Suprapubic skin (tissue), 4 donors: ENCODE results near the gene NAB1. TPM values are rescaled to one million over a fixed set of nuclear protein-coding genes. Genes with fewer than 3 reads are reported as not detected.

ENCODE experiments used
- DNase-seq, 2 donors: peaks; one replicate each; pipeline ENCODE4 v3.0.0-alpha.2; 2019; ENCODE audit warnings: low spot score in 2 of 2
- H3K27ac ChIP-seq: fragments of 200-600 bp; sonication (generic); one replicate; pipeline ENCODE4 v1.5.1; 2019
- H3K27me3 ChIP-seq: fragments of 200-600 bp; sonication (generic); one replicate; pipeline ENCODE4 v1.5.1; 2019
- H3K36me3 ChIP-seq: fragments of 200-600 bp; sonication (generic); one replicate; pipeline ENCODE4 v1.5.1; 2019
- H3K4me1 ChIP-seq: fragments of 200-600 bp; sonication (generic); one replicate; pipeline ENCODE4 v1.5.1; 2019
- H3K4me3 ChIP-seq: fragments of 200-600 bp; sonication (generic); one replicate; pipeline ENCODE4 v1.5.1; 2019; ENCODE audit warnings: mild to moderate bottlenecking
- H3K9me3 ChIP-seq: fragments of 200-600 bp; sonication (generic); one replicate; pipeline ENCODE4 v1.5.1; 2019
- CTCF ChIP-seq, 2 donors: fragments of 200-600 bp in 1 of 2; fragments of 450-650 bp in 1 of 2; sonication (generic) in 1 of 2; IDR thresholded peaks; one replicate each; pipeline ENCODE4 v1.5.1; 2016 to 2019; ENCODE audit warnings: antibody characterized with exemption in 2 of 2, mild to moderate bottlenecking in 1 of 2, moderate library complexity in 1 of 2
- EP300 ChIP-seq: sonication (generic); formaldehyde crosslinking; IDR thresholded peaks from one replicate; pipeline ENCODE4 v1.6.1; 2017; ENCODE audit warnings: antibody characterized with exemption
- POLR2A ChIP-seq, 2 donors: fragments of 450-650 bp; IDR thresholded peaks; one replicate each; pipeline ENCODE4 v1.6.1; 2017; ENCODE audit warnings: antibody characterized with exemption in 2 of 2, mild to moderate bottlenecking in 2 of 2, moderate library complexity in 2 of 2
- POLR2AphosphoS5 ChIP-seq, 3 donors: sonication (generic); formaldehyde crosslinking; IDR thresholded peaks; one replicate each; pipeline ENCODE4 v1.6.1; 2017; ENCODE audit warnings: antibody characterized with exemption in 3 of 3
- WGBS: methylation state at CpG from one replicate; pipeline ENCODE4 v1.1.5; 2018; 5-methylcytosine and 5-hydroxymethylcytosine counted together
- total RNA-seq, 4 donors: library from RNA; depleted of rRNA; stranded (reverse); fragments of >200 nt; gene quantifications; one replicate each; pipeline ENCODE4 v1.1.0, GENCODE V29; 2016

NAB1 gene
- total RNA-seq, 4 donors from 2014 or later: 83.3 to 116 (median 111) TPM

- Histone ChIP-seq H3K9me3 (no peaks in the 10 kb centered on the region), H3K36me3 (no peaks in the 10 kb centered on the region), H3K27me3 (no peaks in the 10 kb centered on the region), H3K4me1 (peaks cover 15% of the 10 kb centered on the region), H3K4me3 (no peak overlapping the region), H3K27ac (no peak overlapping the region)
- DNase-seq: no peak
- no peak for TF ChIP-seq CTCF (IDR thresholded peaks at IDR 0.05)
- TF ChIP-seq POLR2AphosphoS5 (IDR thresholded peaks at IDR 0.05): no peak
- TF ChIP-seq POLR2A (IDR thresholded peaks at IDR 0.05): no peak
- TF ChIP-seq EP300: no peak
- 76% methylated on average over 7 of the region's 7 CpGs for WGBS
These were observed 74.7 kb downstream of the NAB1 start for GRCh38 chr2:190723397-190724090.

GRCh38 chr2:190726255-190726654, 77.4 kb downstream of the NAB1 start:
- no peak overlapping the region for H3K27ac ChIP-seq
- H3K9me3 ChIP-seq: no peaks in the 10 kb centered on the region
- no peaks in the 10 kb centered on the region for H3K27me3 ChIP-seq
- no peaks in the 10 kb centered on the region for H3K36me3 ChIP-seq
- peaks cover 7% of the 10 kb centered on the region for H3K4me1 ChIP-seq
- no peak overlapping the region for H3K4me3 ChIP-seq
- TF ChIP-seq CTCF (IDR thresholded peaks at IDR 0.05) (no peak), POLR2A (IDR thresholded peaks at IDR 0.05) (no peak), POLR2AphosphoS5 (IDR thresholded peaks at IDR 0.05) (no peak), EP300 (no peak)
- WGBS: 68% methylated on average over 3 of the region's 3 CpGs
- DNase-seq: no peak

GRCh38 chr2:190736355-190736754, 87.5 kb downstream of the NAB1 start:
- WGBS: 96% methylated on average over 8 of the region's 8 CpGs
- no peaks in the 10 kb centered on the region for H3K9me3 ChIP-seq

GRCh38 chr2:190740449-190740848, 91.6 kb downstream of the NAB1 start:
- no peak for DNase-seq
- Histone ChIP-seq H3K27ac (no peak overlapping the region), H3K36me3 (no peaks in the 10 kb centered on the region), H3K4me3 (no peak overlapping the region), H3K9me3 (no peaks in the 10 kb centered on the region), H3K4me1 (no peaks in the 10 kb centered on the region), H3K27me3 (no peaks in the 10 kb centered on the region)
- 87% methylated on average over 2 of the region's 2 CpGs for WGBS
- TF ChIP-seq POLR2A (IDR thresholded peaks at IDR 0.05) (no peak), CTCF (IDR thresholded peaks at IDR 0.05) (no peak), POLR2AphosphoS5 (IDR thresholded peaks at IDR 0.05) (no peak), EP300 (no peak)

More at GRCh38 chr2:190736355-190736754, 87.5 kb downstream of the NAB1 start:
- no peaks in the 10 kb centered on the region for H3K4me1 ChIP-seq
- H3K27me3 ChIP-seq: no peaks in the 10 kb centered on the region
- no peak overlapping the region for H3K4me3 ChIP-seq
- no peak overlapping the region for H3K27ac ChIP-seq
- no peak for DNase-seq
- no peaks in the 10 kb centered on the region for H3K36me3 ChIP-seq
- TF ChIP-seq POLR2AphosphoS5 (IDR thresholded peaks at IDR 0.05): no peak
- no peak for TF ChIP-seq CTCF (IDR thresholded peaks at IDR 0.05)
- TF ChIP-seq EP300: no peak
- TF ChIP-seq POLR2A (IDR thresholded peaks at IDR 0.05): no peak

Other genes starting within 250 kb of the NAB1 start
- 100 to 1,000 TPM; 182 to 295 (median 199) TPM for gene MFSD6, start 240.7 kb upstream of the NAB1 start, total RNA-seq
- gene NEMP2, start 114.4 kb upstream of the NAB1 start, total RNA-seq: 1 to 10 TPM; 1.6 to 3.4 (median 2.9) TPM
- 100 to 1,000 TPM in 1 of 4 donors, 10 to 100 TPM in 3; 60.6 to 128 (median 75.7) TPM for gene GLS, start 231.7 kb downstream of the NAB1 start, total RNA-seq